ENCODE results near the gene MPI. TPM values are rescaled to one million over a fixed set of nuclear protein-coding genes. Genes with fewer than 3 reads are reported as not detected.
"Not testable (repeated sequence)": the region's sequence is repeated elsewhere in the genome, so short reads cannot be mapped to it uniquely, and the experiment has no call there.

The MPI gene
- total RNA-seq, 1 donor from 2014 or later, result 35.0 TPM

GRCh38 chr15:74890665-74890960, 771 bp downstream of the MPI start:
- FAIRE-seq (no peak), DNase-seq (ENCODE audit: low read depth) (no peak)
- no peak for TF ChIP-seq CTCF (IDR thresholded peaks at IDR 0.05; ENCODE audit: insufficient read depth, low read length, severe bottlenecking)
- Histone ChIP-seq H3K36me3 (ENCODE audit: control insufficient read depth, insufficient read depth, low read length) (peaks cover 11% of the 10 kb centered on the region), H3K4me3 (ENCODE audit: low read depth, low read length) (peak overlapping the region; percentile 75), H3K27me3 (ENCODE audit: control insufficient read depth, insufficient read depth, low read length) (no peaks in the 10 kb centered on the region)

- no peaks in the 10 kb centered on the region for H3K27me3 ChIP-seq (ENCODE audit: control insufficient read depth, insufficient read depth, low read length)
- DNase-seq (ENCODE audit: low read depth) (no peak), FAIRE-seq (no peak)
- H3K4me3 ChIP-seq (ENCODE audit: low read depth, low read length), result no peak overlapping the region
- peaks cover 11% of the 10 kb centered on the region for H3K36me3 ChIP-seq (ENCODE audit: control insufficient read depth, insufficient read depth, low read length)
- no peak for TF ChIP-seq CTCF (IDR thresholded peaks at IDR 0.05; ENCODE audit: insufficient read depth, low read length, severe bottlenecking)
Observed at GRCh38 chr15:74891469-74891868, 1.6 kb downstream of the MPI start.

GRCh38 chr15:74892313-74892712, 2.5 kb downstream of the MPI start:
- peak; percentile 56 for DNase-seq (ENCODE audit: low read depth)
- TF ChIP-seq CTCF (IDR thresholded peaks at IDR 0.05; ENCODE audit: insufficient read depth, low read length, severe bottlenecking), result peak; percentile 12
- Histone ChIP-seq H3K4me3 (ENCODE audit: low read depth, low read length) (no peak overlapping the region), H3K36me3 (ENCODE audit: control insufficient read depth, insufficient read depth, low read length) (peaks cover 12% of the 10 kb centered on the region), H3K27me3 (ENCODE audit: control insufficient read depth, insufficient read depth, low read length) (no peaks in the 10 kb centered on the region)
- no peak for FAIRE-seq

- FAIRE-seq (no peak), DNase-seq (ENCODE audit: low read depth) (no peak)
- no peak for TF ChIP-seq CTCF (IDR thresholded peaks at IDR 0.05; ENCODE audit: insufficient read depth, low read length, severe bottlenecking)
- Histone ChIP-seq H3K27me3 (ENCODE audit: control insufficient read depth, insufficient read depth, low read length) (no peaks in the 10 kb centered on the region), H3K4me3 (ENCODE audit: low read depth, low read length) (no peak overlapping the region), H3K36me3 (ENCODE audit: control insufficient read depth, insufficient read depth, low read length) (peaks cover 12% of the 10 kb centered on the region)
Observed at GRCh38 chr15:74892931-74893330, 3.1 kb downstream of the MPI start.

- Histone ChIP-seq H3K36me3 (ENCODE audit: control insufficient read depth, insufficient read depth, low read length) (peaks cover 12% of the 10 kb centered on the region), H3K4me3 (ENCODE audit: low read depth, low read length) (no peak overlapping the region), H3K27me3 (ENCODE audit: control insufficient read depth, insufficient read depth, low read length) (no peaks in the 10 kb centered on the region)
- DNase-seq (ENCODE audit: low read depth) (no peak), FAIRE-seq (no peak)
- TF ChIP-seq CTCF (IDR thresholded peaks at IDR 0.05; ENCODE audit: insufficient read depth, low read length, severe bottlenecking), result no peak
Observed at GRCh38 chr15:74893627-74894026, 3.8 kb downstream of the MPI start.

- H3K36me3 ChIP-seq (ENCODE audit: control insufficient read depth, insufficient read depth, low read length), result peaks cover 12% of the 10 kb centered on the region
- not testable (repeated sequence) for FAIRE-seq; H3K4me3 ChIP-seq (ENCODE audit: low read depth, low read length); DNase-seq (ENCODE audit: low read depth); H3K27me3 ChIP-seq (ENCODE audit: control insufficient read depth, insufficient read depth, low read length)
Observed at GRCh38 chr15:74894383-74894782, 4.5 kb downstream of the MPI start.

All from bronchial epithelial cell (primary cell).